Fibroblast of the aortic adventitia (primary cell): ENCODE data around the gene NR3C1. TPM values are rescaled to one million over a fixed set of nuclear protein-coding genes. Genes with fewer than 3 reads are reported as not detected.
A peak's percentile ranks its signal among the peaks of the same experiment; 100 is the strongest.

Source experiments
- DNase-seq: peaks from one replicate; pipeline ENCODE4 v3.0.0-alpha.2; 2010; ENCODE audit warnings: low read depth
- H3K4me3 ChIP-seq: 2 replicates; pipeline ENCODE4 v1.5.1; 2011; ENCODE audit warnings: low read depth, mild to moderate bottlenecking, control low read depth, low read length, moderate library complexity
- CTCF ChIP-seq: IDR thresholded peaks from 2 replicates; pipeline ENCODE4 v1.5.1; 2011; ENCODE audit warnings: mild to moderate bottlenecking, low read length, control low read depth, inconsistent platforms; ENCODE audit not compliant: insufficient read depth
- total RNA-seq: library from RNA; depleted of rRNA; stranded (reverse); fragments of >200 nt; gene quantifications from 2 replicates; pipeline ENCODE4 v1.2.3, GENCODE V29; 2012; ENCODE audit warnings: low replicate concordance

NR3C1 gene
- total RNA-seq, 1 donor = 132 TPM

DNA sequence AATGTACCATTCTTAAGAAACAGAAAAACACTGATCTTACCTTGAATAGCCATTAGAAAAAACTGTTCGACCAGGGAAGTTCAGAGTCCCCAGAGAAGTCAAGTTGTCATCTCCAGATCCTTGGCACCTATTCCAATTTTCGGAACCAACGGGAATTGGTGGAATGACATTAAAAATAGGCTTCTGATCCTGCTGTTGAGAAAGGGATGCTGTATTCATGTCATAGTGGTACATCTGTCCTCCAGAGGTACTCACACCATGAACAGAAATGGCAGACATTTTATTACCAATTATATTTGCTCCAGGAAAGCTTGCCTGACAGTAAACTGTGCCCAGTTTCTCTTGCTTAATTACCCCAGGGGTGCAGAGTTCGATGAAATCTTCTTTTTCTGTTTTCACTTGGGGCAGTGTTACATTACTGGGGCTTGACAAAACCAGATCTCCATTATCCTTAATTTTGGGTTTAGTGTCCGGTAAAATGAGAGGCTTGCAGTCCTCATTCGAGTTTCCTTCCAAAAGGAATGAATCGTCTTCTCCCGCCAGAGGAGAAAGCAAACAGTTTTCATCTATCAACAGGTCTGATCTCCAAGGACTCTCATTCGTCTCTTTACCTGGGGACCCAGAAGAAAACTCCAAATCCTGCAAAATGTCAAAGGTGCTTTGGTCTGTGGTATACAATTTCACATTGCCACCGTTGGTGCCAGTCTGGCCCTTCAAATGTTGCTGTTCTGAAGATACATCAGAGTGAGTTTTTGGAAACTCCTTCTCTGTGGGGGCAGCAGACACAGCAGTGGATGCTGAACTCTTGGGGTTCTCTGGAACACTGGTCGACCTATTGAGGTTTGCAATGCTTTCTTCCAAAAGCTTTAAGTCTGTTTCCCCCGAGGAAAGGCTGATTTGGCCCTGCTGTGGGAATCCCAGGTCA, 3.6 kb downstream of the NR3C1 start:
- peak overlapping the region; percentile 69 for H3K4me3 ChIP-seq
- no peak for TF ChIP-seq CTCF
- DNase-seq = peak; percentile 22

DNA sequence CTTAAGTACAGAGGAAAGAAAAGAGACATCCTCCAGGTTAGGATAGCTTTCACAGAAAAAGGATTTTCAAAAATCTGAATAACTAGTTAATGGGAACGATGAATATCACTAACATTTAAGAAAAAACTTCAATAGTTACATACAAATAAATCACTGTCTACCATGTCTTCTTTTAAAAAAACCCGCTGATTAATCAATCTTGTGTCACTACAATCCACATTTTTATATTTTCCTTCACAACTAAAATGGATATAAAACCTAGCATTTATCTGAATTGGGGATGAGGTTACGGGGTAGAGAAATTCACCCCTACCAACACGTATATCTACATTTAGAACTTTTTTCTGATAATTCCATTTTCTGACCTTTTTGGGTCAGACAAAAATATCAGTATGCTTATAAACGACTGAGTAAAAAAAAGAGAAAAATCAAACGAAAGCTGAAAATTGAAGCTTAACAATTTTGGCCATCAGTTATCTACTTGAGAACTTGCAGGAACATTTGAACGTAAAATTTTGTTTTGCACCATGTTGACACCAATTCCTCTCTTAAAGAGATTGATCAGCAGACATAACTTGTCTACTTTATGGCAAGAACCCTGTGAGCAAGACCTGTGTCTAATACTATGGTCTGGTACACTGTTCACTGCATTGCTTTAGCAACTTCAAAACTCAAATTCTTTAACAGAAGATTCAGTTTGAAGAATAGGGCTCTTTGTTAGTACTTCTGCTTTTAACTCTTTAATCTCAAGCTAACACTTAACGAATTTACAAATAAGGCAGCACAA, 4.8 kb downstream of the NR3C1 start:
- peak overlapping the region; percentile 69 for H3K4me3 ChIP-seq
- no peak for TF ChIP-seq CTCF
- peak; percentile 53 for DNase-seq

- H3K4me3 ChIP-seq = peak overlapping the region; percentile 69
- no peak for DNase-seq
- no peak for TF ChIP-seq CTCF
Observed at GRCh38 chr5:143398053-143398355, 5.5 kb downstream of the NR3C1 start.

- TF ChIP-seq CTCF = no peak
- DNase-seq = peak; percentile 27
- H3K4me3 ChIP-seq = peak overlapping the region; percentile 69
Observed at GRCh38 chr5:143397302-143398052, 6.0 kb downstream of the NR3C1 start.

DNA sequence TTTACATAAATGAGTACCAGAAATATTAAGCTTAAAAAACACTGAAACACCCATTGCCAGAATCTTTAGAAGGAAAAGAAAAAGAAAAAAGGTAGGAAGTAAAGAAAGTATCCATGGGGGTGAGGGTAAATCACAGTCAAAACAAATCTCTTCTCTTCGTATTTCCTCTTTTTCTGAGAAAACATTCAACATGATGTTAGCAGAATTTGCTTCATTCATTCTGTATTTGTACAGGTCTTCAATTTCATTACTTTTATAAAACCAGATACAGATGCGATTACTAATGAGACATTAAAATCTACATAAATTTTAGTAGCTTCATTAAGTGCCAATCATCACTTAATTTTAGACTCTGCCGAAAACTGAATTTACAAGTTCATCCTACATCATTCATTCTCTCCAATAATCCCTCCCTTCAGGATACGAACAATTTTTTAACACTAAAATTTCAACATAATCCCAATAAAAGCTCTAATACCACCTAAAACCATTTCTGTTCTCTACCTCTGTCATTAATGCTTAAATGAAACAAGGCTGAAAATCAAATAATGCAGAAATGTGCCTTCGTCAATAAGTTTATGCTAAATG, 7.0 kb downstream of the NR3C1 start:
- H3K4me3 ChIP-seq = peak overlapping the region; percentile 69
- no peak for DNase-seq
- TF ChIP-seq CTCF = no peak

GRCh38 chr5:143395638-143396352, 7.7 kb downstream of the NR3C1 start:
- H3K4me3 ChIP-seq = peak overlapping the region; percentile 69
- DNase-seq = peak; percentile 25
- no peak for TF ChIP-seq CTCF
